H1 (cell line): ENCODE measurements around the gene LAMA4. TPM values are rescaled to one million over a fixed set of nuclear protein-coding genes. Genes with fewer than 3 reads are reported as not detected.

Source experiments
- CTCF ChIA-PET: fragments of 300-600 bp; sonication (Branson Sonifier 250); formaldehyde crosslinking; loops from one replicate; lab custom pipeline; 2021; ENCODE audit not compliant: partially characterized antibody; lab: Charles Lee
- POLR2A ChIA-PET: fragments of 300-600 bp; sonication (Branson Sonifier 250); formaldehyde crosslinking; loops from one replicate; lab custom pipeline; 2021; ENCODE audit warnings: inconsistent platforms; ENCODE audit not compliant: partially characterized antibody; lab: Charles Lee
- DNase-seq, 2 experiments: peaks; one replicate each; pipeline versions ENCODE4 v3.0.0 to v3.0.0-alpha.2; 2010 to 2022; ENCODE audit warnings: low spot score in 2 of 2, low read depth in 1 of 2, mixed read lengths in 1 of 2
- FAIRE-seq: peaks from 2 replicates; lab custom pipeline; 2011; peaks lifted over from hg19 to GRCh38; lab: Jason Lieb, UNC
- H2AFZ ChIP-seq: 2 replicates; pipeline ENCODE4 v1.8.1; 2012; ENCODE audit warnings: low read length, inconsistent platforms
- H2AK5ac ChIP-seq: 2 replicates; pipeline ENCODE4 v1.6.1; 2013; ENCODE audit warnings: low read depth, low read length
- H2BK120ac ChIP-seq: replicated peaks from 2 replicates; pipeline ENCODE3; 2013; ENCODE audit warnings: low read depth, low read length, inconsistent platforms
- H2BK12ac ChIP-seq: 2 replicates; pipeline ENCODE4 v1.6.1; 2013; ENCODE audit warnings: low read depth, low read length
- H2BK15ac ChIP-seq: 2 replicates; pipeline ENCODE4 v1.6.1; 2013; ENCODE audit warnings: low read length
- H2BK20ac ChIP-seq: 2 replicates; pipeline ENCODE4 v1.6.1; 2013; ENCODE audit warnings: low read length
- H2BK5ac ChIP-seq: 2 replicates; pipeline ENCODE4 v1.6.1; 2013; ENCODE audit warnings: low read depth, low read length
- H3K14ac ChIP-seq: 2 replicates; pipeline ENCODE4 v1.6.1; 2013; ENCODE audit warnings: inconsistent platforms; ENCODE audit not compliant: insufficient read length
- H3K18ac ChIP-seq: 2 replicates; pipeline ENCODE4 v1.6.1; 2013; ENCODE audit warnings: low read length; ENCODE audit errors: extremely low read depth
- H3K23ac ChIP-seq: 2 replicates; pipeline ENCODE4 v1.6.1; 2013; ENCODE audit warnings: inconsistent platforms; ENCODE audit not compliant: insufficient read length
- H3K23me2 ChIP-seq: 2 replicates; pipeline ENCODE4 v1.6.1; 2013; ENCODE audit warnings: low read depth, low read length
- H3K27ac ChIP-seq: 2 replicates; pipeline ENCODE4 v1.6.1; 2011; ENCODE audit warnings: low read depth, low read length, inconsistent platforms
- H3K27me3 ChIP-seq, 4 experiments: replicated peaks in 1 of 4; 1 replicate in 1 of 4; 2 replicates in 3 of 4; pipeline versions ENCODE4 v1.6.1 to v1.8.1; 2011 to 2013; ENCODE audit warnings: low read length in 3 of 4, mild to moderate bottlenecking in 3 of 4, inconsistent platforms in 2 of 4, mixed read lengths in 2 of 4, moderate library complexity in 1 of 4; ENCODE audit not compliant: control insufficient read depth in 3 of 4, insufficient read depth in 3 of 4; ENCODE audit errors: extremely low read depth in 1 of 4
- H3K36me3 ChIP-seq, 4 experiments: 2 replicates each; pipeline versions ENCODE4 v1.6.1 to v1.8.1; 2011 to 2013; ENCODE audit warnings: mild to moderate bottlenecking in 4 of 4, low read length in 3 of 4, moderate library complexity in 2 of 4, control low read depth in 1 of 4, inconsistent platforms in 1 of 4; ENCODE audit not compliant: insufficient read depth in 4 of 4, control insufficient read depth in 2 of 4
- H3K4ac ChIP-seq: replicated peaks from 2 replicates; pipeline ENCODE3; 2013; ENCODE audit warnings: low read length, low read depth, mixed read lengths, inconsistent platforms; ENCODE audit not compliant: insufficient read length
- H3K4me1 ChIP-seq, 4 experiments: replicated peaks in 1 of 4; 1 replicate in 1 of 4; 2 replicates in 3 of 4; pipeline versions ENCODE4 v1.6.1 to v1.8.1; 2011 to 2013; ENCODE audit warnings: low read length in 3 of 4, inconsistent platforms in 2 of 4, mixed read lengths in 1 of 4; ENCODE audit not compliant: insufficient read depth in 4 of 4, control insufficient read depth in 3 of 4
- H3K4me2 ChIP-seq, 2 experiments: 2 replicates each; pipeline versions ENCODE4 v1.6.1 to v1.8.1; 2011 to 2013; ENCODE audit warnings: low read depth in 2 of 2, low read length in 2 of 2, control low read depth in 1 of 2, inconsistent platforms in 1 of 2, mild to moderate bottlenecking in 1 of 2; ENCODE audit not compliant: insufficient read depth in 1 of 2
- H3K4me3 ChIP-seq, 4 experiments: fragments of 200-600, 300-600 bp in 1 of 4; sonication (generic), shearing (Covaris generic), sonication (Bioruptor Twin) in 1 of 4; 2 replicates each; pipeline versions ENCODE4 v1.5.1 to v1.8.1; 2011 to 2016; ENCODE audit warnings: low read length in 4 of 4, low read depth in 3 of 4, control low read depth in 2 of 4, inconsistent platforms in 2 of 4, mild to moderate bottlenecking in 2 of 4, mixed read lengths in 1 of 4, moderate library complexity in 1 of 4; ENCODE audit not compliant: insufficient read depth in 2 of 4; ENCODE audit errors: extremely low read depth in 1 of 4
- H3K56ac ChIP-seq: replicated peaks from 2 replicates; pipeline ENCODE3; 2013; ENCODE audit warnings: low read depth, mild to moderate bottlenecking, mixed read lengths, low read length, inconsistent platforms; ENCODE audit not compliant: insufficient read length
- H3K79me1 ChIP-seq: 2 replicates; pipeline ENCODE4 v1.6.1; 2013; ENCODE audit warnings: low read depth, low read length, control low read depth
- H3K79me2 ChIP-seq, 2 experiments: 2 replicates each; pipeline versions ENCODE4 v1.6.1 to v1.8.1; 2012 to 2013; ENCODE audit warnings: low read length in 2 of 2, mild to moderate bottlenecking in 2 of 2, inconsistent platforms in 1 of 2; ENCODE audit not compliant: insufficient read depth in 2 of 2, control insufficient read depth in 1 of 2
- H3K9ac ChIP-seq, 4 experiments: replicated peaks in 1 of 4; 1 replicate in 1 of 4; 2 replicates in 3 of 4; pipeline versions ENCODE4 v1.6.1 to v1.8.1; 2011 to 2013; ENCODE audit warnings: low read depth in 3 of 4, low read length in 3 of 4, control low read depth in 2 of 4, mild to moderate bottlenecking in 2 of 4, moderate library complexity in 2 of 4, inconsistent platforms in 1 of 4; ENCODE audit errors: extremely low read depth in 1 of 4
- H3K9me3 ChIP-seq, 2 experiments: 2 replicates each; pipeline versions ENCODE4 v1.6.1 to v1.8.1; 2012 to 2013; ENCODE audit warnings: mild to moderate bottlenecking in 2 of 2, moderate library complexity in 2 of 2, control low read depth in 1 of 2, inconsistent platforms in 1 of 2, low read depth in 1 of 2, low read length in 1 of 2, mixed read lengths in 1 of 2; ENCODE audit not compliant: insufficient read depth in 2 of 2
- H4K20me1 ChIP-seq, 2 experiments: replicated peaks in 1 of 2; 2 replicates each; pipeline versions ENCODE3 to v1.8.1; 2011 to 2013; ENCODE audit warnings: inconsistent platforms in 2 of 2, low read length in 2 of 2, mild to moderate bottlenecking in 1 of 2; ENCODE audit not compliant: insufficient read depth in 2 of 2, control insufficient read depth in 1 of 2
- H4K5ac ChIP-seq: 2 replicates; pipeline ENCODE4 v1.6.1; 2013; ENCODE audit warnings: low read length, low read depth, mixed read lengths, inconsistent platforms; ENCODE audit not compliant: insufficient read length
- H4K8ac ChIP-seq: 2 replicates; pipeline ENCODE4 v1.8.0; 2013; ENCODE audit warnings: mild to moderate bottlenecking, moderate library complexity, low read length, inconsistent platforms; ENCODE audit not compliant: insufficient read depth; ENCODE audit errors: extremely low read depth
- H4K91ac ChIP-seq: replicated peaks from 2 replicates; pipeline ENCODE3; 2013; ENCODE audit warnings: low read length, mixed read lengths, inconsistent platforms; ENCODE audit not compliant: insufficient read length
- ASH2L ChIP-seq: fragments of 200-600, 300-600 bp; sonication (generic); IDR thresholded peaks from one replicate; pipeline ENCODE4 v1.7.1; 2017; ENCODE audit warnings: low read length
- CEBPB ChIP-seq: IDR thresholded peaks from 2 replicates; pipeline ENCODE4 v1.6.1; 2012; ENCODE audit warnings: low read depth, low read length
- CHD2 ChIP-seq: IDR thresholded peaks from 2 replicates; pipeline ENCODE4 v1.6.1; 2012; ENCODE audit warnings: low read length, improper control_type of control experiment
- JUND ChIP-seq: IDR thresholded peaks from 2 replicates; pipeline ENCODE4 v1.6.1; 2011; ENCODE audit warnings: mild to moderate bottlenecking, improper control_type of control experiment, low read length
- NANOG ChIP-seq: IDR thresholded peaks from 2 replicates; pipeline ENCODE4 v1.6.1; 2011; ENCODE audit warnings: low read length, low read depth, mild to moderate bottlenecking, inconsistent platforms; ENCODE audit not compliant: insufficient read depth, poor library complexity, severe bottlenecking
- PHF8 ChIP-seq: fragments of 200-600 bp; sonication (generic); conservative IDR thresholded peaks from 2 replicates; pipeline ENCODE4 v1.7.1; 2012; ENCODE audit warnings: low read depth, mild to moderate bottlenecking, inconsistent platforms, low read length, moderate library complexity
- POU5F1 ChIP-seq: IDR thresholded peaks from 2 replicates; pipeline ENCODE4 v1.6.1; 2011; ENCODE audit warnings: low read depth, mild to moderate bottlenecking, low read length, moderate library complexity
- RBBP5 ChIP-seq: IDR thresholded peaks from 2 replicates; pipeline ENCODE4 v1.7.1; 2012; ENCODE audit warnings: low read depth, mild to moderate bottlenecking, inconsistent platforms, low read length, moderate library complexity, borderline replicate concordance
- RFX5 ChIP-seq: IDR thresholded peaks from 2 replicates; pipeline ENCODE4 v1.6.1; 2011; ENCODE audit warnings: low read depth, low read length, improper control_type of control experiment, borderline replicate concordance
- SRF ChIP-seq: IDR thresholded peaks from 2 replicates; pipeline ENCODE4 v1.6.1; 2011; ENCODE audit warnings: mild to moderate bottlenecking, low read depth, low read length, moderate library complexity
- YY1 ChIP-seq: IDR thresholded peaks from 2 replicates; pipeline ENCODE4 v1.6.1; 2011; ENCODE audit warnings: low read depth, mild to moderate bottlenecking, low read length
- ZNF274 ChIP-seq: IDR thresholded peaks from 2 replicates; pipeline ENCODE4 v1.7.0; 2012; ENCODE audit warnings: low read length, borderline replicate concordance; ENCODE audit errors: extremely low read depth
- WGBS, 2 experiments: shearing (Covaris generic) in 1 of 2; methylation state at CpG; one replicate each; pipeline versions ENCODE4 v1.1.6 to v1.1.7; 2013 to 2015; ENCODE audit warnings: low lambda C conversion rate in 2 of 2, mixed read lengths in 2 of 2, inconsistent platforms in 1 of 2, low coverage in 1 of 2, missing lambda C conversion rate in 1 of 2; ENCODE audit not compliant: insufficient replicate concordance in 2 of 2, insufficient coverage in 1 of 2, insufficient read length in 1 of 2; ENCODE audit errors: extremely low coverage in 1 of 2, missing lambda C conversion rate in 1 of 2; 5-methylcytosine and 5-hydroxymethylcytosine counted together
- polyA plus RNA-seq, 7 experiments: library from polyadenylated mRNA; depleted of rRNA in 3 of 7; stranded (reverse) in 5 of 7; unstranded in 2 of 7; fragments of >200 nt in 5 of 7; fragments of 200-250 nt in 2 of 7; gene quantifications; 1 replicate in 5 of 7; 2 replicates in 1 of 7; 4 replicates in 1 of 7; pipeline versions ENCODE4 v1.2.1 to v1.2.3, GENCODE V29; 2011 to 2013; ENCODE audit warnings: missing spikeins in 2 of 7, mixed read lengths in 2 of 7
- total RNA-seq: library from RNA; stranded (reverse); fragmentation: NEBNext Ultra II Directional; extraction: Animal tissue kit (Norgen Biotek cat#: 25700); gene quantifications from 2 replicates; pipeline ENCODE4 v1.2.1, GENCODE V29; 2021

LAMA4 gene
- total and polyA plus RNA-seq, 2 of the 8 experiments (the other 6 are each of a cell fraction or from before 2014, with no cell fraction given), result 0.95 to 1.5 TPM

- no peak overlapping the region for H2BK120ac ChIP-seq
- no peak overlapping the region for H3K27ac ChIP-seq
- no peak overlapping the region for H3K56ac ChIP-seq
- no peak overlapping the region for H4K91ac ChIP-seq
- H4K5ac ChIP-seq, result no peak overlapping the region
- no peak overlapping the region for H3K23ac ChIP-seq
- H3K79me1 ChIP-seq, result no peaks in the 10 kb centered on the region
- H3K27me3 ChIP-seq, result no peaks in the 10 kb centered on the region
- H2AFZ ChIP-seq, result no peak overlapping the region
- H3K23me2 ChIP-seq, result peaks cover 2% of the 10 kb centered on the region; the same call in 1 of the 2 replicates
- no peak for DNase-seq
- H3K36me3 ChIP-seq, result no peaks in the 10 kb centered on the region
- POLR2A ChIA-PET, result no interaction called here
- H3K18ac ChIP-seq, result no peak overlapping the region
- no peak overlapping the region for H4K8ac ChIP-seq
- no peaks in the 10 kb centered on the region for H3K79me2 ChIP-seq
- H3K4ac ChIP-seq, result no peak overlapping the region
- CTCF ChIA-PET, result no interaction called here
- no peaks in the 10 kb centered on the region for H4K20me1 ChIP-seq
- no peak overlapping the region for H2BK20ac ChIP-seq
- H3K4me1 ChIP-seq, result no peaks in the 10 kb centered on the region
- no peaks in the 10 kb centered on the region; a peak in 1 of 4 replicates for H3K9me3 ChIP-seq
- H3K4me2 ChIP-seq, result no peak overlapping the region
- no peak overlapping the region for H2BK5ac ChIP-seq
- no peak overlapping the region for H3K4me3 ChIP-seq
- H3K14ac ChIP-seq, result no peak overlapping the region
- no peak for TF ChIP-seq CEBPB
- TF ChIP-seq SRF, result no peak
- TF ChIP-seq NANOG, result no peak
- no peak for TF ChIP-seq POU5F1
- TF ChIP-seq PHF8, result no peak
- no peak for TF ChIP-seq ASH2L
- no peak for TF ChIP-seq RFX5
- no peak for TF ChIP-seq YY1
- TF ChIP-seq RBBP5, result no peak
- TF ChIP-seq CHD2, result no peak
- TF ChIP-seq ZNF274, result no peak
- no peak for TF ChIP-seq JUND
- H3K9ac ChIP-seq, result no peak overlapping the region
- H2BK12ac ChIP-seq, result no peak overlapping the region
- FAIRE-seq, result no peak
- H2BK15ac ChIP-seq, result no peak overlapping the region
- no peak overlapping the region for H2AK5ac ChIP-seq
- 82% methylated on average over 3 of the region's 3 CpGs; no CpG with 5 or more reads in 1 of the 2 experiments for WGBS, 2 experiments
These were observed 191.4 kb downstream of the LAMA4 start for GRCh38 chr6:112062966-112063365.
